GM20000 (cell line): Measurements from ENCODE around the gene FAM110A.

Experiments used
- DNase-seq: peaks from one replicate; pipeline ENCODE4 v3.0.0; 2012; ENCODE audit warnings: low spot score
- TF ChIP-seq, protein P1 (sequence below): IDR thresholded peaks from 2 replicates; pipeline ENCODE4 v1.5.1; 2012; ENCODE audit warnings: mild to moderate bottlenecking, control low read depth; ENCODE audit errors: extremely low read depth, missing control alignments

Gene FAM110A

DNA sequence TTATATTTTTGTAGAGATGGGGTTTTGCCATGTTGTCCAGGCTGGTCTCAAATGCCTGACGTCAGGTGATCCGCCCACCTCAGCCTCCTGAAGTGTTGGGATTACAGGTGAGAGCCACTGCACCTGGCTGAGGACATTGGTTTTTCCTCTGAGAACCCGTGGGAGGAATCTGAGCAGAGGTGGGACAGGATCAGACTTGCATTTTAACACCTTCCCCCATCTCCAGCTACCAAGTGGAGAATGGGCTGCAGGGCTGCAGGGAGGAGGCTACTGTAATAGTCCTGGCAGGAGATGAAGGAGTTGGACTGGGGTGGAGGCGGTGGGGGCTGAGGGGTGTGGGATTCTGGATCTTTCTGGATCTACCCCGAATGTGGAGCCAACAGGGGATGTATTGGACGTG lies 24.5 kb downstream of the FAM110A start:
- DNase-seq: no peak
- TF ChIP-seq, protein P1, sequence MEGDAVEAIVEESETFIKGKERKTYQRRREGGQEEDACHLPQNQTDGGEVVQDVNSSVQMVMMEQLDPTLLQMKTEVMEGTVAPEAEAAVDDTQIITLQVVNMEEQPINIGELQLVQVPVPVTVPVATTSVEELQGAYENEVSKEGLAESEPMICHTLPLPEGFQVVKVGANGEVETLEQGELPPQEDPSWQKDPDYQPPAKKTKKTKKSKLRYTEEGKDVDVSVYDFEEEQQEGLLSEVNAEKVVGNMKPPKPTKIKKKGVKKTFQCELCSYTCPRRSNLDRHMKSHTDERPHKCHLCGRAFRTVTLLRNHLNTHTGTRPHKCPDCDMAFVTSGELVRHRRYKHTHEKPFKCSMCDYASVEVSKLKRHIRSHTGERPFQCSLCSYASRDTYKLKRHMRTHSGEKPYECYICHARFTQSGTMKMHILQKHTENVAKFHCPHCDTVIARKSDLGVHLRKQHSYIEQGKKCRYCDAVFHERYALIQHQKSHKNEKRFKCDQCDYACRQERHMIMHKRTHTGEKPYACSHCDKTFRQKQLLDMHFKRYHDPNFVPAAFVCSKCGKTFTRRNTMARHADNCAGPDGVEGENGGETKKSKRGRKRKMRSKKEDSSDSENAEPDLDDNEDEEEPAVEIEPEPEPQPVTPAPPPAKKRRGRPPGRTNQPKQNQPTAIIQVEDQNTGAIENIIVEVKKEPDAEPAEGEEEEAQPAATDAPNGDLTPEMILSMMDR: no peak

DNA sequence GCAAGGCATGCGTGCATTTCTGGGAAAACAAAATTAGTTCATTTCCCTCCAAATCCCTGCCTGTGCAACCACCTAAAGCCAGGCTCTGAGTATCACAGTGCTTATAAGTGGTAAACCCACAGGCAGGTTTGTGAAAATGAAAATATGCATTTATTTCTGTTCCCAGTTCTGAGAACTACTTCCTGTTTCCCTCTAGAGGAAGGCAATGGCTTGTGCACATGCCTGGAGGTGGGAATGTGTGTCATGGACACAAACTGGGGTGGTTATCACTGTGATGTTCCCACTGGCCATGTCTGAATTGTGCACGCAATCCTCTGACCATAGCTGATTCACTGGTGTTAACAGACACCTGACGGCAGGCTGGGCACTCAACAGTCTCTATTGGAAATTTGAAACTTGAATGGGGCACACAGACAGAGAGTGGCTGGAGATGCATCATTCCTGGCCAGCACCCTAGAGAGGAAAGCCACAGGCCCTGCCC lies 26.3 kb downstream of the FAM110A start:
- TF ChIP-seq, protein P1: no peak
- no peak for DNase-seq

DNA sequence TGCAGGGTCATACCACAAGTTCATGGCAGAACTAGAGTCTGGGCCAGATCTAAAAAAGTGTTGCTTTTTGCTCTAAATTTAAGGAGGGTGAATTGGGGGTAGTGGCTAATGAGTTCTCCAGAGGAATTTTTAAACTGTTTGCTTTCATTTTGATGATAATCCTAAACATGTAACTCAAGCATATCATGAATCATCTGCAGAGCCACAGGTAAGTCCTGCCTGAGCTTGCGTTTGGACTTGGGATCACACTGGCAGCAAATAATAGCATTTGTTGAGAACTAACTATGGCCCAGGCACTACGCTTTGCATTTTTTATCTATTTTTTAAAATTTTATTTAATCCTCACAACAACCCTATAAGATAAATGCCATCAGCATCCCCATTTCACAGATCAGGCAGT lies 27.4 kb downstream of the FAM110A start:
- no peak for DNase-seq
- TF ChIP-seq, protein P1: no peak

DNA sequence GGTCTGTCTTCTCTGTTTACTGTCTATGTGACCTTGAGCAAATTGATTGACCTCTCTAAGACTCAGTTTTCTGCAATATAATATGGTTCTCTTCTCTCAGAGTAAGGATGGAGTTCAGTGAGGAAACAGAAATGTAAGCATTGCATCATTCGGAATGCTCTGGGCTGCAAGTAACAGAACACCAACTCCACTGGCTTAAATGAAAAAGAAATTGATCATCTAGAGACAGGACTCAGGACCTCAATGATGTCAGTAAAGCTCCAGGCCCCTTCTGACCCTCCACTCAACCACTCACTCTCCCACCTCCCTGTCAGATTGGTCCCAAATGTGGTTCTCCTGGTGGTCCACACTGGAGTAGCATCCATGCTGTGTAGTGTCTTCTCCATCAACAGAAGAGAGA lies 31.9 kb downstream of the FAM110A start:
- no peak for DNase-seq
- TF ChIP-seq, protein P1: no peak

DNA sequence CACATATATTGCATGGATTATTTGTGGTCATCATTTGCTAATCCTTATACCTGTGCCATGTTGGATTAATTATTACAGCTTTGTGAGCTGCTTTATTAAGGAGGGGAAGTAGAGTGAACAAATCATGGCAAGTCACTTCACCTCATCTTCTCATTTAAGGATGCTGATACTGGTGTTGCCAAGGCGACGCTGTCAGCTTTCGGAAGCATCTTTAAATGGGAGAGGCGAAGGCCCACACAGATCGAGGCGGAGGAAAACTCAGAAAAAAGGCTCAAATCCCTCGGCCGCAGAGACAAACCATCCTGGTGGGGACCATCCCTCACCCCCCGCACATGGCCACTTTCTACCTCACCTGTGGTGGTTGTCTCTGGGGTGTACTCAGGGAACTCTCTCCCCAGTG lies 34.8 kb downstream of the FAM110A start:
- TF ChIP-seq, protein P1: no peak
- no peak for DNase-seq

DNA sequence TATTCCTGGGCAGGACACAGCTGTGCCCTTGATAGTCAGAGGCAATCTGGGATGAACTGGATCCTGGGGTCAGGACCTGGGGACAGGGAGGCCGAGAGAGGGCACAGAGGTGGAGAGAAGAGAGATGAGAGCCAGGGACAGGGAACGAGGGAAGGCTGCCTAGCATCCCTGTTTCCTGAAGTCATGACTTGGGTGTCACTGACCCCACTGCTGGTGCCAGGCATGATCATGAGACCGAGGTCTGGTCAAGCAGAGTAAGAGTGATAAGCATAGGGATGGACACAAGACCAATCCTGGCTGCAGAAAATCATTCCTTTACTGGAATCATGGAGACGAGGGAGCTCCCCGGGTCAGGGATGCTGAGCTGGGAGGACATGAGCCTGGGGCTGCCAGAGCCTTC lies 36.1 kb downstream of the FAM110A start:
- DNase-seq: no peak

DNA sequence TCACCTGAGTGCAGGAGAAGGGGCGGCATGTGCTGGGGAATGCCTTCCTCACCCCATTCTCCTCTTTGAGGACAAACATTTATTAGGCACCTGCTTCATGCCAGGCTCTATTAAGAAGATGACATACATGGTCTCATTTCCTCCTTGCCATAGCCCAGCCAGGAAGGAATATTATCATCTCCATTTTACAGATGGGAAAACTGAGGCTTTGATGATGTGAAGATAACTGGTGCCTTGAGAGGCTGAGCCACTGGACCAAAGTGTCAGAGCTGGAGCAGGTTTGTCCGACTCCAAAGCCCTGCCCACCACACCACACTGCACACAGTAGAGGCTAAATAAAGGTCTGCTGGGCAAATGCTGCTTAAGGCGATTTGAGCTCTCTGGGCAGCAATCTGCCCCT lies 37.2 kb downstream of the FAM110A start:
- TF ChIP-seq, protein P1: no peak
- DNase-seq: no peak

More for the DNA sequence above, 36.1 kb downstream of the FAM110A start:
- TF ChIP-seq, protein P1: no peak
